ENCODE results near the gene CDH7. TPM values are rescaled to one million over a fixed set of nuclear protein-coding genes. Genes with fewer than 3 reads are reported as not detected.

The CDH7 gene
- total RNA-seq, 1 donor = not detected

DNA sequence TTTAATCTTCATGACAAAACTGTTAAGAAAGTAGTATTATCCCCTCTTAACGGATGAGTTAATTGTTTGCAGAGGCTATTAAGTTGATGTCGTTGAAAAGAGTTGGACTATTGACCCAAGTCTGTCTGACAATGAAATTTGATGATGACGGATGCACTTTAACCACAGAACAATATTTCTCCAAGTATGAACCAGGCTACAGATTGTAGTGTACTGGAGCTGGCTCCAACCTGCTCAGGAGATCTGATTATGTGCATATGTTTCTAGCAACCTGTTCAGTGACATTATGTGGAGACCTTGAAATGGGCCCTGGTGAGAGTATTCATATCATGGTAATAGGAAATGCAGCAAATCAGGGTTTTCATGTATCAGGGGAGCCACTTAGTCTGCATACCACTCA, 174.1 kb downstream of the CDH7 start:
- Histone ChIP-seq H2AFZ (ENCODE audit: low read length) (no peak overlapping the region), H3K27ac (ENCODE audit: low read depth, low read length) (no peak overlapping the region), H3K4me2 (ENCODE audit: insufficient read depth, low read length) (no peak overlapping the region), H3K27me3 (ENCODE audit: insufficient read depth, low read length) (no peaks in the 10 kb centered on the region), H4K20me1 (ENCODE audit: insufficient read depth, low read length) (no peaks in the 10 kb centered on the region), H3K9me3 (ENCODE audit: low read depth, low read length) (peaks cover 2% of the 10 kb centered on the region), H3K36me3 (ENCODE audit: insufficient read depth, low read length) (no peaks in the 10 kb centered on the region), H3K4me3 (ENCODE audit: insufficient read depth, low read length) (no peak overlapping the region), H3K79me2 (ENCODE audit: insufficient read depth, low read length) (no peaks in the 10 kb centered on the region), H3K4me1 (ENCODE audit: insufficient read depth, low read length) (no peaks in the 10 kb centered on the region)
- no peak for DNase-seq (ENCODE audit: insufficient read length, low spot score, missing footprints)
- TF ChIP-seq, protein P1, sequence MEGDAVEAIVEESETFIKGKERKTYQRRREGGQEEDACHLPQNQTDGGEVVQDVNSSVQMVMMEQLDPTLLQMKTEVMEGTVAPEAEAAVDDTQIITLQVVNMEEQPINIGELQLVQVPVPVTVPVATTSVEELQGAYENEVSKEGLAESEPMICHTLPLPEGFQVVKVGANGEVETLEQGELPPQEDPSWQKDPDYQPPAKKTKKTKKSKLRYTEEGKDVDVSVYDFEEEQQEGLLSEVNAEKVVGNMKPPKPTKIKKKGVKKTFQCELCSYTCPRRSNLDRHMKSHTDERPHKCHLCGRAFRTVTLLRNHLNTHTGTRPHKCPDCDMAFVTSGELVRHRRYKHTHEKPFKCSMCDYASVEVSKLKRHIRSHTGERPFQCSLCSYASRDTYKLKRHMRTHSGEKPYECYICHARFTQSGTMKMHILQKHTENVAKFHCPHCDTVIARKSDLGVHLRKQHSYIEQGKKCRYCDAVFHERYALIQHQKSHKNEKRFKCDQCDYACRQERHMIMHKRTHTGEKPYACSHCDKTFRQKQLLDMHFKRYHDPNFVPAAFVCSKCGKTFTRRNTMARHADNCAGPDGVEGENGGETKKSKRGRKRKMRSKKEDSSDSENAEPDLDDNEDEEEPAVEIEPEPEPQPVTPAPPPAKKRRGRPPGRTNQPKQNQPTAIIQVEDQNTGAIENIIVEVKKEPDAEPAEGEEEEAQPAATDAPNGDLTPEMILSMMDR (IDR thresholded peaks at IDR 0.05; ENCODE audit: extremely low read depth, low read depth, low read length) = no peak

DNA sequence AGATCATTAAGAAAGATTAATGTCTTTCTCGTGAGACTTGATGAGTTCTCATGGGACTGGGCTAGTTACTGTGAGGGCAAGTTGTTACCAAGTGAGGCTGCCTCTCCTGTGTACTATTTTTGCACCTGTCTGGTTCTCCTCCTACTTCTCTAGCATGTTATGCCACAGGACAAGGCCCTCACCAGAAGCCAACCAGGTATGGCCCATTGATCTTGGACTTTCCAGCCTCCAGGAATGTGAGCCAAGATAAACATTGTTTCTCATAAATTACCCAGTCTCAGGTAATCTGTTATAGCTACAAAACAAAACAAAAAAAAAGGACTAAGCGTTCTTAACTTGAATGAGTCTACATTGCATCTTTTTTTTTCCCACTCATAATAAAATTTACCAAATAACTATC, 184.1 kb downstream of the CDH7 start:
- no peak overlapping the region for H3K4me3 ChIP-seq (ENCODE audit: insufficient read depth, low read length)
- H4K20me1 ChIP-seq (ENCODE audit: insufficient read depth, low read length) = no peaks in the 10 kb centered on the region
- TF ChIP-seq, protein P1 (IDR thresholded peaks at IDR 0.05; ENCODE audit: extremely low read depth, low read depth, low read length) = no peak
- no peaks in the 10 kb centered on the region for H3K27me3 ChIP-seq (ENCODE audit: insufficient read depth, low read length)
- H3K27ac ChIP-seq (ENCODE audit: low read depth, low read length) = no peak overlapping the region
- H3K79me2 ChIP-seq (ENCODE audit: insufficient read depth, low read length) = no peaks in the 10 kb centered on the region
- H3K36me3 ChIP-seq (ENCODE audit: insufficient read depth, low read length) = no peaks in the 10 kb centered on the region
- no peak for DNase-seq (ENCODE audit: insufficient read length, low spot score, missing footprints)
- no peaks in the 10 kb centered on the region for H3K4me1 ChIP-seq (ENCODE audit: insufficient read depth, low read length)
- H3K4me2 ChIP-seq (ENCODE audit: insufficient read depth, low read length) = no peak overlapping the region
- peaks cover 2% of the 10 kb centered on the region for H3K9me3 ChIP-seq (ENCODE audit: low read depth, low read length)
- no peak overlapping the region for H2AFZ ChIP-seq (ENCODE audit: low read length)

DNA sequence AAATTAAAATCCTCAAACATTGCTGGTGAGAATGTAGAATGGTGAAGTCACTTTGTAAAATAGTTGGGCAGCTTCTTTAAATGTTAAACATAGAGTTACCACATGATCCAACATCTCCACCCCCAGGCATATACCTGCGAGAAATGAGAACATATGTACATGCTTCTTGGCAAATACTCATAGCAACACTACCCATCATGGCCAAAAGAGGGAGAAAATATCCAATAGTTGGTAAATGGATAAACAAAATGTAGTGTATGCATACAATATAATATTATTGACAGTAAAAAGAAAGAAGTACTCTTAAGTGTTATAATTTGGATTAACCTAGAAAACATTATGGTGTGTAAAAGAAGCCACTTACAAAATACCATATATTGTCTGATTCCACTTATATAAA, 185.9 kb downstream of the CDH7 start:
- no peak for DNase-seq (ENCODE audit: insufficient read length, low spot score, missing footprints)
- Histone ChIP-seq H3K9me3 (ENCODE audit: low read depth, low read length) (no peaks in the 10 kb centered on the region), H3K4me2 (ENCODE audit: insufficient read depth, low read length) (no peak overlapping the region), H4K20me1 (ENCODE audit: insufficient read depth, low read length) (no peaks in the 10 kb centered on the region), H3K4me3 (ENCODE audit: insufficient read depth, low read length) (no peak overlapping the region), H3K79me2 (ENCODE audit: insufficient read depth, low read length) (no peaks in the 10 kb centered on the region), H3K27me3 (ENCODE audit: insufficient read depth, low read length) (no peaks in the 10 kb centered on the region), H2AFZ (ENCODE audit: low read length) (no peak overlapping the region), H3K27ac (ENCODE audit: low read depth, low read length) (no peak overlapping the region), H3K36me3 (ENCODE audit: insufficient read depth, low read length) (no peaks in the 10 kb centered on the region), H3K4me1 (ENCODE audit: insufficient read depth, low read length) (no peaks in the 10 kb centered on the region)
- TF ChIP-seq, protein P1 (IDR thresholded peaks at IDR 0.05; ENCODE audit: extremely low read depth, low read depth, low read length) = no peak

DNA sequence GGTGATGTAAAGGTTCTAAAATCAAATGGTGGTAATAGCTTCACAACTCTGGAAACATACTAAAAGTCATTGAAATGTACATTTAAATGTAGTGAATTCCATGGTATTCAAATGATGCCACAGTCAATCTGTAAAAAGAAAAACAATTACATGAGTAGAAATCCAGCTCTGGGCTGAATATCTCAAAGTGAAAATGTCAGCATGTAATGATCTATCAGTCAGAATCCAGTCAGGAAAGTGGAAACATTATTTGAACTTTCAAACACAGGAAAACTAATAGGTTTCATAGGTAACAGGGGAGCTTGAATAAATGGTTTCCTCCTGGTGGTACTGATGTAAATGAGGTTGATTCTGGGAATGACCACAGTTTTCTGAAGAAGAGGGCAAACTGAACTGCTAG, 186.4 kb downstream of the CDH7 start:
- H4K20me1 ChIP-seq (ENCODE audit: insufficient read depth, low read length) = no peaks in the 10 kb centered on the region
- no peak overlapping the region for H3K4me2 ChIP-seq (ENCODE audit: insufficient read depth, low read length)
- no peaks in the 10 kb centered on the region for H3K9me3 ChIP-seq (ENCODE audit: low read depth, low read length)
- DNase-seq (ENCODE audit: insufficient read length, low spot score, missing footprints) = no peak
- H3K36me3 ChIP-seq (ENCODE audit: insufficient read depth, low read length) = no peaks in the 10 kb centered on the region
- H2AFZ ChIP-seq (ENCODE audit: low read length) = no peak overlapping the region
- no peaks in the 10 kb centered on the region for H3K27me3 ChIP-seq (ENCODE audit: insufficient read depth, low read length)
- TF ChIP-seq, protein P1 (IDR thresholded peaks at IDR 0.05; ENCODE audit: extremely low read depth, low read depth, low read length) = no peak
- H3K79me2 ChIP-seq (ENCODE audit: insufficient read depth, low read length) = no peaks in the 10 kb centered on the region
- no peak overlapping the region for H3K4me3 ChIP-seq (ENCODE audit: insufficient read depth, low read length)
- no peaks in the 10 kb centered on the region for H3K4me1 ChIP-seq (ENCODE audit: insufficient read depth, low read length)
- H3K27ac ChIP-seq (ENCODE audit: low read depth, low read length) = no peak overlapping the region

Data from osteoblast (primary cell).